Mucosa of stomach (tissue), 1 donor: Measurements from ENCODE around the gene ZNF774.
"Not testable (repeated sequence)": the region's sequence is repeated elsewhere in the genome, so short reads cannot be mapped to it uniquely, and the experiment has no call there.

Experiments used
- H3K27me3 ChIP-seq: one replicate; pipeline ENCODE4 v1.7.0; 2013; ENCODE audit warnings: mild to moderate bottlenecking, low read length; ENCODE audit not compliant: control insufficient read depth, insufficient read depth
- H3K36me3 ChIP-seq: one replicate; pipeline ENCODE4 v1.7.0; 2013; ENCODE audit warnings: low read length; ENCODE audit not compliant: control insufficient read depth, insufficient read depth
- H3K4me1 ChIP-seq: one replicate; pipeline ENCODE4 v1.7.0; 2013; ENCODE audit warnings: mild to moderate bottlenecking, low read length; ENCODE audit not compliant: control insufficient read depth, insufficient read depth
- H3K4me3 ChIP-seq: one replicate; pipeline ENCODE4 v1.7.0; 2013; ENCODE audit warnings: low read length
- H3K9ac ChIP-seq: one replicate; pipeline ENCODE4 v1.7.0; 2013; ENCODE audit warnings: mild to moderate bottlenecking, low read length, moderate library complexity
- H3K9me3 ChIP-seq: one replicate; pipeline ENCODE4 v1.7.0; 2013; ENCODE audit warnings: mild to moderate bottlenecking, low read length, moderate library complexity; ENCODE audit not compliant: control insufficient read depth
- donor health status: Pancreatic carcinoma.

ZNF774 gene

DNA sequence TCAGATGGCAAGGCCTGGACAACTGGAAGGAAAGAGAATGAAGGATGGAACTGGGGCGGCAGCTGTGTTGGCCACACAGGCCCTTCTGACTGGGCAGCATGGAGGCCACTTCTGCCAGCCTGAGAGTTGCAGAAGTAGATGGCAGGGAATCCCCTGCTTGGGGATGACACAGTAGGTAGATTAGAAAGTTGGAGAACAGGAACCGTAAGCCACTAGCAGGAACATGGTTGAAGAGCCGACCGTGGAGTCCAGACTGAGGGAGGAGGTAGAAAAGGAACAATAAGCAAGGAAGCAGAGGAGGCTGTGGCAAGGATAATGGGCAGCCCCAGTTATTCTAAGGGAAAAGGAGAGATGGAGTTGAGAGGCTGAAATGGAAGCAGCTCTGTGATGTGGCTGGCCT is 26.4 kb upstream of the ZNF774 start:
- Histone ChIP-seq H3K36me3 (no peaks in the 10 kb centered on the region), H3K9ac (no peak overlapping the region), H3K9me3 (no peaks in the 10 kb centered on the region), H3K4me3 (no peak overlapping the region), H3K27me3 (no peaks in the 10 kb centered on the region), H3K4me1 (peaks cover 16% of the 10 kb centered on the region)

DNA sequence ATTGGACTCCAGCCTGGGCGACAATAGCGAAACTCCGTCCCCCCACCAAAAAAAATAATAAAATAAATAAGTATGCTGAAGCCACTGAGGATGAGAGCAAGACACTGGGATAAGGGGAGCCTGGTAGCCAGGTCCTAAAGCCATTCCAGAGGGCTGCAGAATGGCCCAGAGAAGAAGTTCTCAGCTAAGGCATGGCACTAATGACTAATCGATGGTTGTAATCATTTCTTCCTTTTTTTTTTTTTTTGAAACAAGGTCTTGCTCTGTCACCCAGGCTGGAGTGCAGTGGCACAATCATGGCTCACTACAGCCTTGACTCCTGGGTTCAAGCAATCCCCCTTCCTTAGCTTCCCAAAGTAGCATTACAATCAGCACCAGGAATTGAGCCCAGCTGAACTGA is 25.6 kb upstream of the ZNF774 start:
- Histone ChIP-seq H3K4me3 (no peak overlapping the region), H3K9ac (no peak overlapping the region)

DNA sequence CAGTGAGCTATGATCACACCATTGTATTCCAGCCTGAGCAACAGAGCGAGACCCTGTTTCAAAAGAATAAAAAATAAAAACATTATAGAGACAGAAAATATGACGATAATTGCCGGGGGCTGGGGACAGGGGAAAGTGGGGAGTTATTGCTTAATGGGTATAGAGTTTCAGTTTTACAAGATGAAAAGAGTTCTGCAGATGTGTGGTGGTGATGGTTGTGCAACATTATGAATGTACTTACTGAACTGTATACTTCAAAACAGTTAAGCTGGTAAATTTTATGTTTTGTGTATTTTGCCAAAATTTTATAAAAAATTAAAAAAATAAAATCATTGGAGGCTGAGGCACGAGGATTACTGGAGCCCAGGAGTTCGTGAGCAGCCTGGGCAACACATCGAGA is 24.8 kb upstream of the ZNF774 start:
- Histone ChIP-seq H3K9me3 (no peaks in the 10 kb centered on the region), H3K9ac (no peak overlapping the region), H3K4me3 (no peak overlapping the region)

More for the DNA sequence above, 25.6 kb upstream of the ZNF774 start:
- no peaks in the 10 kb centered on the region for H3K27me3 ChIP-seq
- H3K9me3 ChIP-seq, result no peaks in the 10 kb centered on the region
- peaks cover 16% of the 10 kb centered on the region for H3K4me1 ChIP-seq
- no peaks in the 10 kb centered on the region for H3K36me3 ChIP-seq

DNA sequence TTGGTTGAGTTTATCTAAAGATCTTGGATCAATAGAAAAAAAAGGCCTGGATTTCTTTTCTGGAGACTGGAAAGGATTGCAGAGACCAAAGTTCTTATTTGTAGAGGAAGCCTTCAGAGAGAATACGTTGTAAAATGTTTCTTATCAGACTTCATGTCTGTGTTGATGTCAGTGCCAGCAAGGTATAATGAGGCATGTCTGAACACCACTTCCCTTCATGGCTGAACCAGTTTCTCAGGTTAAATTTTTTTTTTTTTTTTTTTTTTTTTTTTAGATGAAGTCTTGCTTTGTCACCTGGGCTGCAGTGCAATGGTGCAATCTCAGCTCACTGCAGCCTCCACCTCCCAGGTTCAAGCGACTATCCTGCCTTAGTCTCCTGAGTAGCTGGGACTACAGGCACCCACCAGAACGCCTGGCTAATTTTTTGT is 17.8 kb upstream of the ZNF774 start:
- Histone ChIP-seq H3K9me3 (no peaks in the 10 kb centered on the region), H3K36me3 (no peaks in the 10 kb centered on the region), H3K27me3 (no peaks in the 10 kb centered on the region), H3K4me1 (peaks cover 25% of the 10 kb centered on the region), H3K9ac (no peak overlapping the region), H3K4me3 (no peak overlapping the region)

More for the DNA sequence above, 24.8 kb upstream of the ZNF774 start:
- peaks cover 16% of the 10 kb centered on the region for H3K4me1 ChIP-seq
- H3K36me3 ChIP-seq, result no peaks in the 10 kb centered on the region
- H3K27me3 ChIP-seq, result no peaks in the 10 kb centered on the region

DNA sequence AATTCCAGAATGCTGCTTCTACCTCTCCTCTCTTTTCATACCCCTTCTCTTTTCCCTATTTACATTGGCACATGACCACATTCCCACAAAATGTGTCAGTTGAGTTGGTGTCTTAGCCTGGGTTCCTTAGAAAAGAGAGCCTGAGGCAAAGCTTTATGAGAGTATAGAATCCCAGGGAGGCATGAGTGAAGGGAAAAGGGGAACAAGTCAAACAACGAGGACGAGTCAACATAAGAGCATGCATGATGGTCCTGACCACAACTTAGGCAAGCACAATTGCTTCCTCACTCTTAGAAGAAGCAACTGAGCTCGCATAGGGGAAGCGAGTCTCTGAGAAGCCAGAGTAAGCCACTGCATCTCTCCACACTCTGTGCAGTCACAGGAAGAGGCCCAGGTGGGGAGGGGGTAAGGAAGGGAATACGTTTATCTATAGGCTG is 15.4 kb upstream of the ZNF774 start:
- Histone ChIP-seq H3K4me3 (no peak overlapping the region), H3K27me3 (no peaks in the 10 kb centered on the region), H3K9ac (no peak overlapping the region), H3K36me3 (no peaks in the 10 kb centered on the region), H3K4me1 (peaks cover 19% of the 10 kb centered on the region), H3K9me3 (no peaks in the 10 kb centered on the region)

DNA sequence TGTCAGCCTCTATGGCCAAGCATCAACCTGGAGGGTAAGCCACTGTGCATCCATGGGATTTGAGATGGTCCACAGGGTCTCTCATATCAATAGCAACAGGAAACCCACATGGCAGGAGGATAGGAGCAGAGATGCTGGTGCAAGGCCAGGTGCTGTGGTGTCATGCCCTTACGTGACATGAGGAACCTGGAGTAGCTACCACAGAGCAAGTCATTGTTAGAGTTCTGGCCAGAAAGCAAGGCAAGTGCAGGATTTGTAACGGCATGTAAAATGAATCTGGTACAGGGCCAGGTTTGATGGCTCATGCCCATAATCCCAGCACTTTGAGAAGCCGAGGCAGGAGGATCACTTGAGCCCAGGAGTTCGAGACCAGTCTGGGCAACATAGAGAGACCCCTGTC is 14.8 kb upstream of the ZNF774 start:
- Histone ChIP-seq H3K27me3 (no peaks in the 10 kb centered on the region), H3K36me3 (no peaks in the 10 kb centered on the region), H3K4me1 (peaks cover 19% of the 10 kb centered on the region), H3K4me3 (no peak overlapping the region), H3K9ac (no peak overlapping the region), H3K9me3 (no peaks in the 10 kb centered on the region)

DNA sequence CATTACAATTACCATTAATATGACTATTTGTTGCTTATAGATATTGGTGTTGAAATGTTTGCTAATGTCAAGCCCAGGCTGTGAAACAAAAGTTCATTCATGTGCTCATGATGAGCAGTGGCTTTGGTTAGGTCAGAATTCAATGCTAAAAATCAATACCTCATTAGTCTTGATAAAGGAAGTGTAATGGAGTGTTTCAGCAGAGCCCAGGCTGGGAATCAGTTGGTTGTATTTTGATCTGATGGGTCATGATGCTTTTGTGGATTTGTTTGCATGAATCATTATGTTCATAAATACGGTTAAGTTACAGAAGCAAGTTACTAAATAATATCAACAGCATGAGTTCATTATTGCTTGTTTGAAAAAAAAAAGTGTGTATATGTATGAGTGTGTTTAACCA is 13.6 kb upstream of the ZNF774 start:
- H3K27me3 ChIP-seq, result no peaks in the 10 kb centered on the region
- H3K9ac ChIP-seq, result no peak overlapping the region
- peaks cover 26% of the 10 kb centered on the region for H3K4me1 ChIP-seq
- no peak overlapping the region for H3K4me3 ChIP-seq
- no peaks in the 10 kb centered on the region for H3K36me3 ChIP-seq
- no peaks in the 10 kb centered on the region for H3K9me3 ChIP-seq

DNA sequence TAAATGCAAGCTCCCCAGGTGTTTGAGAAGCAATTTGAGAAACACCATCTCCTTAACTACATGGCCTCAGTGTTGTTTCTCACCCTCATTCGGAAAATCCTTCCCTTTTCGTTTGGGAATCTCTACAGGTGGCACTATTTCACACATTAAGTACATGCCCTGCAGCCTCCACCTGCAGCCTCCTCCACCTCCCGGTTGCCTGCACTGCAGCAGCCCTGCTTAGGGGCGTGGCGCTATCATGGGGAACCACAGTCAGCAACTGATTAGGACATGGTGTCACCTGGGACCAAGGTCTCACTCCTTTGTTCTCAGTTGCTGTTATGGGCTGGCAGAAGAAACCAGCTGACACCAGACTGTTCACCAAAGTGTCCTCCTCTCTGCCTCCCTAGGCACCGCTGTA is 11.7 kb upstream of the ZNF774 start:
- Histone ChIP-seq H3K9ac (no peak overlapping the region), H3K27me3 (no peaks in the 10 kb centered on the region), H3K4me1 (peaks cover 24% of the 10 kb centered on the region), H3K4me3 (no peak overlapping the region), H3K36me3 (no peaks in the 10 kb centered on the region), H3K9me3 (no peaks in the 10 kb centered on the region)

DNA sequence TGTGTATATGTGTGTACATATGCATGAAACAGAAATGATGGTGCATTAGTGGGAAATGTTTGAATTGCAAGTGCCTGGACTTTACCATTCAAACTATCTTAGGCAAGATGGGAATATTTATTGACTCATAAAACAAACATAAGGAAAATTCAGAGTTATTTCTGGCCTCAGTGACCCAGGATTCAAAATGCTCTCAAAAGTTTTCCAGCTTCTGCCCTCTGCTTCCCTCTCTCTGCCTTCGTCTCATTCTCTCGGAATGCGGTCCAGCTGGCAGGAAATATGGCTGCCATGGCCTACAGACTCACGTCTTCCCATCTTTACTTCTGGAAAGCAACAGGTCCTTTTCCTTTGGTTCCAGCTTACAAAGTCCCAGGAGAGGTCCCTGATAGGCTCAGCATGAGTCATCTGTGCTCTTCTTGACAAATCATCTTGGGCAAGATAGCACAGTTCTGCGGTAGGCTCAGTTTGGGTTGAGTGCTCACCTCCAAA is 8.7 kb upstream of the ZNF774 start:
- Histone ChIP-seq H3K27me3 (no peaks in the 10 kb centered on the region), H3K36me3 (no peaks in the 10 kb centered on the region), H3K9me3 (no peaks in the 10 kb centered on the region), H3K9ac (no peak overlapping the region), H3K4me3 (no peak overlapping the region), H3K4me1 (peaks cover 17% of the 10 kb centered on the region)

DNA sequence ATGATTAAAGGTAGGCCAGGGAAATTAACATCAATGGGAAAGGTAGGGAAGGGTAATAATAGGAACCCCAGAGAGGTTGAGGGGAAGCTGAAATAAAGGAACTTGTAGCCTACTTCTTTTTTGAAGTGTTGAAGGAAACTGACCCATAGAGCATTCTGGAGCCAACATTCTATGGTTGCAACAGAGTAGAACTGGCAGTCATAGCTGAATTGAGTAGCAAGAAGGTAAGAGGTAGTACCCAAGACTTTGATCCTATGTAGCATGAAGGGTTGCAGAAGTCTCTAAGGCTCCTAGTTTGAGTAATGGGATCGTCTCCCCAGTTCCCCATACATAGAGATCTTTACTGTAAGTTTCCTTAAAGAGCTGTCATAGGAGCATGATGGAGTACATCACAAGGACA is 7.4 kb upstream of the ZNF774 start:
- Histone ChIP-seq H3K4me1 (peaks cover 12% of the 10 kb centered on the region), H3K9me3 (no peaks in the 10 kb centered on the region), H3K4me3 (no peak overlapping the region), H3K27me3 (no peaks in the 10 kb centered on the region), H3K36me3 (no peaks in the 10 kb centered on the region), H3K9ac (no peak overlapping the region)

DNA sequence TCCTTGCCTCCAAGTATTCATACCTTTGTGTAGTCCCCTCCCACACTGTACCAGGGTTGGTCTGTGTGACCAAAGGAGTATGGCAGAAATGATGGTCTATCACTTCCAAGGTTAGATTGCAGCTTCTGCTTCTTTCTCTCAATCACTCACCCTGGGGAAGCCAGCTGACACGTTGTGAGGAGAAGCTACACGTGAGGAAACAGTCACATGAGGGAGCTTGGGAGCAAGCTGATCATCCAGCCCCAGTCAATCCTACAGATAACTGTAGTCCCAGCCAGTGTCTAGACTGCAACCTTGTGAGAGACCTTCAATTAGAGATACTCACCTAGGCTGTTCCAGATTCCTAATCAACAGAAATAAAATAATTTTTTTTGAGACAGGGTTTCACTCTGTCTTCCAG is 6.2 kb upstream of the ZNF774 start:
- Histone ChIP-seq H3K4me1 (peaks cover 12% of the 10 kb centered on the region), H3K27me3 (no peaks in the 10 kb centered on the region), H3K9ac (no peak overlapping the region), H3K36me3 (no peaks in the 10 kb centered on the region), H3K9me3 (no peaks in the 10 kb centered on the region), H3K4me3 (no peak overlapping the region)

DNA sequence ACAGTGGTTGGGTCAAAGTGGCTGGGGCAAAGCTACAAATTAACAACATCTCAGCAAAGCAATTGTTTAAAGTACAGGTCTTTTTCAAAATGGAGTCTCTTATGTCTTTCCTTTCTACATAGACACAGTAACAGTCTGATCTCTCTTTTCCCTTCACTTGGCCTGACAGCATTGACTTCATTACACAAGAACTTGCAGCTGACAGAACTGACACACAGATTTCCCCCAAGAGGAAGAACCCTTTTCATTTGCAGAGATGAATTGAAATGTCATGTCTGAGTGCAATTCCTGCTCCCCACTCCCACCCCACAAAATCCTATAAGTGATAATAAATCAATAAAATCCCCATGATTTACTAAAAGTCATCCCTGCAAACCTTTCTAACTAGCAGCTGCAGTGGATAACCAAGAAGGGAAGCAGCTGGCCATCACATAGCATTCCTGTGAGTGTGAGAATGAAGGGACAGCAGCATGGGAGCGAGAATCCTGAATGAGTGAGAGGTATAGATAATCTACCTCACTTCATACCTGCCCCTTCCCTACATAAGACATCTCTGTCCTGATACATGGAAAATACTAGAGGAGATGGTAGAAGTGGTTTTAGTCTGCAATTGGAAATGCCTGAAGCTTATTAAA is 4.5 kb upstream of the ZNF774 start:
- not testable (repeated sequence) for H3K9me3 ChIP-seq, H3K9ac ChIP-seq, H3K36me3 ChIP-seq

DNA sequence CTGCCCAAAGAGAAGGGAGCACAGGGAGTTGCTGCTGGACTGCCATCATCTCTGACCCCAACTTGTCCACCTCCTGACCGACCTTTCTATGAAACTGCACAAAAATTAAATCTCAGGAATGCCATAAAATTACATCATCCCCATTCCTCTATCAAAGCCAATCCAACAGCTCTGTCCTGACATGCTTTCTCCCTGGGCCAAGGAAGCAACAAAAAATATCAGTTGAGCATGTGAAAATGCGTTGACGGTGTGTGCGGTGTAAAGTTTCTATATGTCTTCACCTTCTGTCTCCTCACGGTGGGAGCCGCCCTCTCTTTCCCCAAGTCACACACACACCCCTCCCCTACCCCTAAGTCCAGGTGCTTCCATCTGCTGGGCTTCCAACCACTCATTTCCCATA is 3.6 kb upstream of the ZNF774 start:
- Histone ChIP-seq H3K4me1 (peaks cover 11% of the 10 kb centered on the region), H3K36me3 (no peaks in the 10 kb centered on the region), H3K27me3 (no peaks in the 10 kb centered on the region), H3K9ac (no peak overlapping the region), H3K9me3 (no peaks in the 10 kb centered on the region), H3K4me3 (no peak overlapping the region)

More for the DNA sequence above, 4.5 kb upstream of the ZNF774 start:
- not testable (repeated sequence) for H3K27me3 ChIP-seq, H3K4me3 ChIP-seq
- peaks cover 18% of the 10 kb centered on the region for H3K4me1 ChIP-seq
